HEK293T (cell line): ENCODE data around the gene HOXD11.

Source experiments
- ARNT ChIP-seq: fragments of 450-650 bp; IDR thresholded peaks from 2 replicates; pipeline ENCODE4 v1.6.1; 2017; ENCODE audit warnings: mild to moderate bottlenecking
- BHLHE40 ChIP-seq: fragments of 450-650 bp; IDR thresholded peaks from 2 replicates; pipeline ENCODE4 v1.6.1; 2016; ENCODE audit warnings: mild to moderate bottlenecking, moderate library complexity, borderline replicate concordance
- ELF4 ChIP-seq: fragments of 450-650 bp; IDR thresholded peaks from 2 replicates; pipeline ENCODE4 v1.6.1; 2017; ENCODE audit warnings: antibody characterized with exemption
- FOXA1 ChIP-seq: fragments of 450-650 bp; IDR thresholded peaks from 2 replicates; pipeline ENCODE4 v1.6.1; 2016; ENCODE audit warnings: mild to moderate bottlenecking
- FOXM1 ChIP-seq: fragments of 450-650 bp; IDR thresholded peaks from 2 replicates; pipeline ENCODE4 v1.6.1; 2017; ENCODE audit warnings: mild to moderate bottlenecking, borderline replicate concordance
- HDGF ChIP-seq: fragments of 450-650 bp; IDR thresholded peaks from 2 replicates; pipeline ENCODE4 v1.6.1; 2017; ENCODE audit warnings: antibody characterized with exemption, borderline replicate concordance
- L3MBTL2 ChIP-seq: fragments of 450-650 bp; conservative IDR thresholded peaks from 2 replicates; pipeline ENCODE4 v1.6.1; 2016; ENCODE audit warnings: mild to moderate bottlenecking
- LEF1 ChIP-seq: fragments of 450-650 bp; IDR thresholded peaks from 2 replicates; pipeline ENCODE4 v1.6.1; 2017; ENCODE audit warnings: mild to moderate bottlenecking, borderline replicate concordance
- NFRKB ChIP-seq: fragments of 450-650 bp; IDR thresholded peaks from 2 replicates; pipeline ENCODE4 v1.6.1; 2016; ENCODE audit warnings: mild to moderate bottlenecking, moderate library complexity
- SP1 ChIP-seq: fragments of 450-650 bp; IDR thresholded peaks from 2 replicates; pipeline ENCODE4 v1.6.1; 2017
- SUZ12 ChIP-seq: fragments of 450-650 bp; IDR thresholded peaks from 2 replicates; pipeline ENCODE4 v1.6.1; 2016; ENCODE audit warnings: mild to moderate bottlenecking
- TARDBP ChIP-seq: fragments of 450-650 bp; IDR thresholded peaks from 2 replicates; pipeline ENCODE4 v1.6.1; 2016
- ZNF384 ChIP-seq: fragments of 450-650 bp; IDR thresholded peaks from 2 replicates; pipeline ENCODE4 v1.6.1; 2016
- TF ChIP-seq, protein P1 (sequence below): fragments of 450-650 bp; IDR thresholded peaks from 2 replicates; pipeline ENCODE4 v1.6.1; 2016

DNA sequence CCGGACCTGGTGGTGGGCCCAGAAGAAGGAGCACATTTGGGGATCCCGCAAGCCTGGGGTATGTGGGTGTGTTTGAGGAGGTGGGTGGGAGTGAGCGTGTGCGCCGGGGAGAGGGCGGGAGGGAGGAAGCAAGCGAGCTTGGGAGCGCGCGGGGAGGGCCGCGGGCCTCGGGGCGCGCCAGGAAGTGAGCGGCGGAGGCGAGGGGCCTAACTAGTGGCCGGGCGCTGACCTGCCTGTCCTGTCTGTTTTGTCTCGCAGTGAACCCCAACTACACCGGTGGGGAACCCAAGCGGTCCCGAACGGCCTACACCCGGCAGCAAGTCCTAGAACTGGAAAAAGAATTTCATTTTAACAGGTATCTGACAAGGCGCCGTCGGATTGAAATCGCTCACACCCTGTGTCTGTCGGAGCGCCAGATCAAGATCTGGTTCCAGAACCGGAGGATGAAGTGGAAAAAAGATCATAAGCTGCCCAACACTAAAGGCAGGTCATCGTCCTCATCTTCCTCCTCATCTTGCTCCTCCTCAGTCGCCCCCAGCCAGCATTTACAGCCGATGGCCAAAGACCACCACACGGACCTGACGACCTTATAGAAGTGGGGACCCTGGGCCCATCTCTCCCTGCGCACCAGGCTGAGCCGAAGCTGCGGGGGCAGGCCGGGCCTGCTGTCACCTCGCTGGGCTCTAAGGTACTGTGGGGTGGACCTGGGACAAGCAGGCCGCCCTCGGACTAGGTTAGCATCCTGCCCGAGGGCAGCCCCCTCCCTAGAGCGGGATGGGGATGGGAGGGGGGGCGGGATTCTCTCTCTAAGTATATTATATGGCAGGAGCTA is 45.5 kb downstream of the HOXD11 start:
- TF ChIP-seq SUZ12 (no peak), FOXM1 (no peak), NFRKB (no peak), TARDBP (no peak), ARNT (no peak), LEF1 (no peak), FOXA1 (no peak), ELF4 (no peak), ZNF384 (no peak), SP1 (no peak), L3MBTL2 (no peak), HDGF (no peak), BHLHE40 (no peak)
- TF ChIP-seq, protein P1, sequence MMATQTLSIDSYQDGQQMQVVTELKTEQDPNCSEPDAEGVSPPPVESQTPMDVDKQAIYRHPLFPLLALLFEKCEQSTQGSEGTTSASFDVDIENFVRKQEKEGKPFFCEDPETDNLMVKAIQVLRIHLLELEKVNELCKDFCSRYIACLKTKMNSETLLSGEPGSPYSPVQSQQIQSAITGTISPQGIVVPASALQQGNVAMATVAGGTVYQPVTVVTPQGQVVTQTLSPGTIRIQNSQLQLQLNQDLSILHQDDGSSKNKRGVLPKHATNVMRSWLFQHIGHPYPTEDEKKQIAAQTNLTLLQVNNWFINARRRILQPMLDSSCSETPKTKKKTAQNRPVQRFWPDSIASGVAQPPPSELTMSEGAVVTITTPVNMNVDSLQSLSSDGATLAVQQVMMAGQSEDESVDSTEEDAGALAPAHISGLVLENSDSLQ, result no peak
